ENCODE results near the gene MYL7.

MYL7 gene

DNA sequence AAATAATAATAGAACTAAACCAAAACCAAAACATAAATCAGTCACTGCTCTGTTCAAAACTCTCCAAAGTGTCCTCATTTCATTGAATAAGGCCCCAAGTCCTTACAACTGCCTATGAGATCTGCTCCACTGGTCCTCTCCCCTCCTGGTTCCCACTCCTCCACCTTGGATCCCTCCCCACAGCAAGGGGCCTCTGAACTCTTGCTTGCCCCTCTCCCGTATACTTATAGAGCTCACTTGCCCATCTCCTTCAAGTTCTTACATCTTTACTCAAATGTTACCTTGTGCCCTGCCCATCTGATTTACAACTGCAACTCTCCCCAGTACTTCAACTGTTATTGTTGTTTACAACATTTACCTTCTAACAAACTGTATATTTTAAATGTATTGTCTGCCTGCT lies 18.6 kb downstream of the MYL7 start:
- Histone ChIP-seq H3K27ac (ENCODE audit: low read depth, low read length) (peak overlapping the region; percentile 36), H3F3A (ENCODE audit: insufficient read depth) (peaks cover 7% of the 10 kb centered on the region), H3K9me3 (ENCODE audit: insufficient read depth, low read length) (no peaks in the 10 kb centered on the region), H3K9me2 (replicated peaks; ENCODE audit: insufficient read depth, low read length) (no peaks in the 10 kb centered on the region), H3K27me3 (ENCODE audit: low read length) (no peaks in the 10 kb centered on the region), H3K4me2 (ENCODE audit: low read depth, low read length, poor library complexity, severe bottlenecking) (peak overlapping the region; percentile 96), H3K9ac (ENCODE audit: low read length) (peak overlapping the region; percentile 76), H3K36me3 (ENCODE audit: low read length) (peaks cover 5% of the 10 kb centered on the region; the same call in 1 of the 2 replicates), H3K4me3 (ENCODE audit: insufficient read depth, low read length, poor library complexity, severe bottlenecking) (peak overlapping the region; percentile 90), H4K20me1 (ENCODE audit: low read depth, low read length) (no peaks in the 10 kb centered on the region), H2AFZ (ENCODE audit: low read depth, low read length, severe bottlenecking) (no peak overlapping the region), H3K79me2 (ENCODE audit: insufficient read depth, low read length) (peaks cover 25% of the 10 kb centered on the region)
- TF ChIP-seq, protein P1, sequence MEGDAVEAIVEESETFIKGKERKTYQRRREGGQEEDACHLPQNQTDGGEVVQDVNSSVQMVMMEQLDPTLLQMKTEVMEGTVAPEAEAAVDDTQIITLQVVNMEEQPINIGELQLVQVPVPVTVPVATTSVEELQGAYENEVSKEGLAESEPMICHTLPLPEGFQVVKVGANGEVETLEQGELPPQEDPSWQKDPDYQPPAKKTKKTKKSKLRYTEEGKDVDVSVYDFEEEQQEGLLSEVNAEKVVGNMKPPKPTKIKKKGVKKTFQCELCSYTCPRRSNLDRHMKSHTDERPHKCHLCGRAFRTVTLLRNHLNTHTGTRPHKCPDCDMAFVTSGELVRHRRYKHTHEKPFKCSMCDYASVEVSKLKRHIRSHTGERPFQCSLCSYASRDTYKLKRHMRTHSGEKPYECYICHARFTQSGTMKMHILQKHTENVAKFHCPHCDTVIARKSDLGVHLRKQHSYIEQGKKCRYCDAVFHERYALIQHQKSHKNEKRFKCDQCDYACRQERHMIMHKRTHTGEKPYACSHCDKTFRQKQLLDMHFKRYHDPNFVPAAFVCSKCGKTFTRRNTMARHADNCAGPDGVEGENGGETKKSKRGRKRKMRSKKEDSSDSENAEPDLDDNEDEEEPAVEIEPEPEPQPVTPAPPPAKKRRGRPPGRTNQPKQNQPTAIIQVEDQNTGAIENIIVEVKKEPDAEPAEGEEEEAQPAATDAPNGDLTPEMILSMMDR (IDR thresholded peaks at IDR 0.05; ENCODE audit: insufficient read depth, low read length, poor library complexity, severe bottlenecking), result no peak
- no peak for TF ChIP-seq EZH2phosphoT487 (conservative IDR thresholded peaks at IDR 0.05; ENCODE audit: low read length)

DNA sequence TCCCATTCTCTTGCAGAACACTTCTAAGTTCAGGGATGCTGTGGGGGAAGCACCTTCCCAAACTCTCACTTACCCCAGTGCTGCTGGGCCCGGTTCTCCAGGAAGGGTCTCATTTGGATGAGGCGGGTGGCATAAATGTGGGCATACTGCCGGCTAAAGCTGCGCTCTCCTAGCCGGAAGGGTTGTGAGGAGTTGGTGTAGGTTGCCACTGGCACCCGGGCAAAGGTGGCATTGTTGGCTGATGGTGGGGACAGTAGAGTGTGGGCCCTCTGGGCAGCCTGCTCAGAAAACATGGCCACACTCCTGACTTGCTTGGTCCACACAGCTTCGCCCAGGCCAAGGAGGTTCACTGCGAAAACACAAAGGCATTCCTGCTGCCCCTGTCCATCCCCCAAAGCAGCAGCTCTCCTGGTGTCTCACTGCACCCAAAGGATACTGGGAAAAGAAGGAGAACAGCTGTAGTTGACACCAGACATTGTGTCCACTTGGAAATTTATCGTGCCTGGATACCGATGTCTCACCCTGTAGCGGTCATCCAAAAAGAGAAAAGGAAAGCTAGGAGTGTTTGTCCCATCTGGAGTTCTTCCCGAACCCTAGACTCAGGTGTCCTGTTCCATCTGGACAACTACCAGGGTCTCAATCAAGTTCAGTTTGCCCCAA lies 19.2 kb downstream of the MYL7 start:
- Histone ChIP-seq H3K9ac (ENCODE audit: low read length) (peak overlapping the region; percentile 76), H3K27ac (ENCODE audit: low read depth, low read length) (no peak overlapping the region)

DNA sequence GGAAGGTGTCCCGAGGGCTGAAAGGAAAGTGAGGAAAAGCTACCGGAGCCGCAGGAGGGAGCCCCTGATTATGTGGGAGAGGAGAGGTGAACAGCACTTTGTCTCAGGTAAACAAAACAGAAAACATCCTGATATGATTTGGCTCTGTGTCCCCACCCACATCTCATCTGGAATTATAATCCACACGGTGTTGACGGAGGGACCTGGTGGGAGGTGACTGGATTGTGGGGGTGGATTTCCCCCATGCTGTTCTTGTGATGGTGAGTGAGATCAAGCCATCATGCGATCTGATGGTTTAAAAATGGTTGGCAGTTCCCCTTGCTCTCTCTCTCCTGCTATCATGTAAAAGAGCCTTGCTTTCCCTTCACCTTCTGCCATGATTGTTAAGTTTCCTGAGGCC lies 20.7 kb downstream of the MYL7 start:
- Histone ChIP-seq H3K9me3 (ENCODE audit: insufficient read depth, low read length) (no peaks in the 10 kb centered on the region), H3F3A (ENCODE audit: insufficient read depth) (peaks cover 7% of the 10 kb centered on the region), H4K20me1 (ENCODE audit: low read depth, low read length) (no peaks in the 10 kb centered on the region), H3K9ac (ENCODE audit: low read length) (no peak overlapping the region), H3K27me3 (ENCODE audit: low read length) (no peaks in the 10 kb centered on the region), H3K4me3 (ENCODE audit: insufficient read depth, low read length, poor library complexity, severe bottlenecking) (no peak overlapping the region), H3K9me2 (replicated peaks; ENCODE audit: insufficient read depth, low read length) (no peaks in the 10 kb centered on the region), H3K79me2 (ENCODE audit: insufficient read depth, low read length) (peaks cover 25% of the 10 kb centered on the region), H3K27ac (ENCODE audit: low read depth, low read length) (no peak overlapping the region), H2AFZ (ENCODE audit: low read depth, low read length, severe bottlenecking) (no peak overlapping the region), H3K4me2 (ENCODE audit: low read depth, low read length, poor library complexity, severe bottlenecking) (no peak overlapping the region), H3K36me3 (ENCODE audit: low read length) (peaks cover 5% of the 10 kb centered on the region; the same call in 1 of the 2 replicates)
- TF ChIP-seq, protein P1 (IDR thresholded peaks at IDR 0.05; ENCODE audit: insufficient read depth, low read length, poor library complexity, severe bottlenecking), result no peak
- TF ChIP-seq EZH2phosphoT487 (conservative IDR thresholded peaks at IDR 0.05; ENCODE audit: low read length), result no peak

More for the DNA sequence above, 19.2 kb downstream of the MYL7 start:
- H3K36me3 ChIP-seq (ENCODE audit: low read length), result peaks cover 5% of the 10 kb centered on the region; the same call in 1 of the 2 replicates
- no peaks in the 10 kb centered on the region for H3K27me3 ChIP-seq (ENCODE audit: low read length)
- TF ChIP-seq, protein P1 (IDR thresholded peaks at IDR 0.05; ENCODE audit: insufficient read depth, low read length, poor library complexity, severe bottlenecking), result no peak
- TF ChIP-seq EZH2phosphoT487 (conservative IDR thresholded peaks at IDR 0.05; ENCODE audit: low read length), result no peak
- no peaks in the 10 kb centered on the region for H3K9me2 ChIP-seq (replicated peaks; ENCODE audit: insufficient read depth, low read length)
- no peaks in the 10 kb centered on the region for H4K20me1 ChIP-seq (ENCODE audit: low read depth, low read length)
- H3K4me2 ChIP-seq (ENCODE audit: low read depth, low read length, poor library complexity, severe bottlenecking), result peak overlapping the region; percentile 96
- H2AFZ ChIP-seq (ENCODE audit: low read depth, low read length, severe bottlenecking), result no peak overlapping the region
- peaks cover 25% of the 10 kb centered on the region for H3K79me2 ChIP-seq (ENCODE audit: insufficient read depth, low read length)
- H3F3A ChIP-seq (ENCODE audit: insufficient read depth), result peaks cover 7% of the 10 kb centered on the region
- H3K9me3 ChIP-seq (ENCODE audit: insufficient read depth, low read length), result no peaks in the 10 kb centered on the region
- H3K4me3 ChIP-seq (ENCODE audit: insufficient read depth, low read length, poor library complexity, severe bottlenecking), result peak overlapping the region; percentile 90
